Ascending aorta (tissue), 2 donors: Measurements from ENCODE around the gene FRMD1. TPM values are rescaled to one million over a fixed set of nuclear protein-coding genes. Genes with fewer than 3 reads are reported as not detected.

Source experiments
- DNase-seq, 2 donors: peaks; one replicate each; pipeline ENCODE4 v3.0.0-alpha.2; 2019; ENCODE audit warnings: low spot score in 2 of 2
- H3K27ac ChIP-seq, 2 donors: fragments of 200-600 bp; sonication (generic); one replicate each; pipeline ENCODE4 v1.5.1; 2016 to 2017; ENCODE audit warnings: mild to moderate bottlenecking in 1 of 2
- H3K27me3 ChIP-seq: fragments of 200-600 bp; sonication (generic); one replicate; pipeline ENCODE4 v1.5.1; 2017
- H3K36me3 ChIP-seq, 2 donors: fragments of 200-600 bp; sonication (generic); one replicate each; pipeline ENCODE4 v1.5.1; 2016
- H3K4me1 ChIP-seq, 2 donors: fragments of 200-600 bp; sonication (generic); one replicate each; pipeline ENCODE4 v1.5.1; 2016 to 2017; ENCODE audit warnings: mild to moderate bottlenecking in 1 of 2
- H3K4me3 ChIP-seq, 2 donors: fragments of 200-600 bp; sonication (generic); one replicate each; pipeline ENCODE4 v1.5.1; 2016 to 2017; ENCODE audit warnings: mild to moderate bottlenecking in 1 of 2
- H3K9me3 ChIP-seq, 2 donors: fragments of 200-600 bp; sonication (generic); one replicate each; pipeline ENCODE4 v1.5.1; 2016
- intact Hi-C: fragments of 100-400 bp; cut with DNase I; formaldehyde crosslinking; loops from one replicate; pipeline ENCODE4 v1.15.1; 2023
- total RNA-seq: library from RNA; depleted of rRNA; stranded (reverse); fragments of >200 nt; gene quantifications from one replicate; pipeline ENCODE4 v1.1.0, GENCODE V29; 2016
- TF ChIP-seq, protein P1 (sequence below), 3 experiments: fragments of 200-600 bp in 2 of 3; fragments of 450-650 bp in 1 of 3; sonication (generic) in 2 of 3; IDR thresholded peaks; one replicate each; pipeline ENCODE4 v1.5.1; 2016 to 2019; ENCODE audit warnings: antibody characterized with exemption in 3 of 3, mild to moderate bottlenecking in 1 of 3, moderate library complexity in 1 of 3

FRMD1 gene
- total RNA-seq, 1 donor from 2014 or later: not detected

DNA sequence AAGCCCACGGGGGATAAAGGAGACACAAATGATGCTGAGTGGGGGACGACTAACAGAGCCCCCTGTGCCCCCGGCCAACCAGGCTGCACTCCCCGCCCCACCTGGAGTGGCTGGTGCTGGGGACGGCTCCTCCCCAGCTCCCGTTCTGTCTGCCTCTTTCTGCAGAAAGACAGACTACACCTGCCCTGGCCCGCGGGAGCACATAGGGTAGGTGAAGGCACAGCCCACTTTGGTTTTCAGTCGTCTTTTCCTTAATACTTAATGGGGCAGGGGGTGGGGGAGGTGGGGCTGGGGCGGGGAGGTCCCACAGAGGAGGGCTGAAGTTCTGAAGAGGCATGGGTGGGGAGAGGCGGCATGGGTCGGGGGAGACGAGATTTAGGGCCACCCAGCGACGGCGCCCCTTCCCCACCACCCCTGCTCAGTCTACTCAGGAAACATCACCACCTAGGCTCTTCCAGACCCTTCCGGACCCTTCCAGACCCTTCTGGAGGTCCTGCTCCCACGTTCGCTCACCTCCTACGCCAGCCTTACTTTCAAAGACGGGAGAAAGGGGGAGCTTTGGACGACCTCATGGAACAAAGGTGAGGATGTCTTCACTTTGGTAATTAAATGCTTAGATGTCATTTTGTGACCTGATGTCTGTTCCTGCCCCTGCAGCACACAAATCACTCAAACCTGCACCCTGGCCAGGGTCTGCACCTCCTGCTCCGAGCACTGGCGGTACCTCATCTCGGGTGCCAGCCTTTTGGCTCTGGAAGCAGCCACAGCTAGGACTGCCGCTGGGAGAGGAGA lies 21.2 kb upstream of the FRMD1 start:
- no peak overlapping the region for H3K27ac ChIP-seq
- TF ChIP-seq, protein P1, sequence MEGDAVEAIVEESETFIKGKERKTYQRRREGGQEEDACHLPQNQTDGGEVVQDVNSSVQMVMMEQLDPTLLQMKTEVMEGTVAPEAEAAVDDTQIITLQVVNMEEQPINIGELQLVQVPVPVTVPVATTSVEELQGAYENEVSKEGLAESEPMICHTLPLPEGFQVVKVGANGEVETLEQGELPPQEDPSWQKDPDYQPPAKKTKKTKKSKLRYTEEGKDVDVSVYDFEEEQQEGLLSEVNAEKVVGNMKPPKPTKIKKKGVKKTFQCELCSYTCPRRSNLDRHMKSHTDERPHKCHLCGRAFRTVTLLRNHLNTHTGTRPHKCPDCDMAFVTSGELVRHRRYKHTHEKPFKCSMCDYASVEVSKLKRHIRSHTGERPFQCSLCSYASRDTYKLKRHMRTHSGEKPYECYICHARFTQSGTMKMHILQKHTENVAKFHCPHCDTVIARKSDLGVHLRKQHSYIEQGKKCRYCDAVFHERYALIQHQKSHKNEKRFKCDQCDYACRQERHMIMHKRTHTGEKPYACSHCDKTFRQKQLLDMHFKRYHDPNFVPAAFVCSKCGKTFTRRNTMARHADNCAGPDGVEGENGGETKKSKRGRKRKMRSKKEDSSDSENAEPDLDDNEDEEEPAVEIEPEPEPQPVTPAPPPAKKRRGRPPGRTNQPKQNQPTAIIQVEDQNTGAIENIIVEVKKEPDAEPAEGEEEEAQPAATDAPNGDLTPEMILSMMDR (IDR thresholded peaks at IDR 0.05): no peak
- no peak for DNase-seq
- H3K27me3 ChIP-seq: peaks cover 13% of the 10 kb centered on the region
- H3K36me3 ChIP-seq: no peaks in the 10 kb centered on the region
- no peaks in the 10 kb centered on the region for H3K9me3 ChIP-seq
- H3K4me1 ChIP-seq: no peaks in the 10 kb centered on the region
- H3K4me3 ChIP-seq: no peak overlapping the region
- intact Hi-C loops: no loop called here

DNA sequence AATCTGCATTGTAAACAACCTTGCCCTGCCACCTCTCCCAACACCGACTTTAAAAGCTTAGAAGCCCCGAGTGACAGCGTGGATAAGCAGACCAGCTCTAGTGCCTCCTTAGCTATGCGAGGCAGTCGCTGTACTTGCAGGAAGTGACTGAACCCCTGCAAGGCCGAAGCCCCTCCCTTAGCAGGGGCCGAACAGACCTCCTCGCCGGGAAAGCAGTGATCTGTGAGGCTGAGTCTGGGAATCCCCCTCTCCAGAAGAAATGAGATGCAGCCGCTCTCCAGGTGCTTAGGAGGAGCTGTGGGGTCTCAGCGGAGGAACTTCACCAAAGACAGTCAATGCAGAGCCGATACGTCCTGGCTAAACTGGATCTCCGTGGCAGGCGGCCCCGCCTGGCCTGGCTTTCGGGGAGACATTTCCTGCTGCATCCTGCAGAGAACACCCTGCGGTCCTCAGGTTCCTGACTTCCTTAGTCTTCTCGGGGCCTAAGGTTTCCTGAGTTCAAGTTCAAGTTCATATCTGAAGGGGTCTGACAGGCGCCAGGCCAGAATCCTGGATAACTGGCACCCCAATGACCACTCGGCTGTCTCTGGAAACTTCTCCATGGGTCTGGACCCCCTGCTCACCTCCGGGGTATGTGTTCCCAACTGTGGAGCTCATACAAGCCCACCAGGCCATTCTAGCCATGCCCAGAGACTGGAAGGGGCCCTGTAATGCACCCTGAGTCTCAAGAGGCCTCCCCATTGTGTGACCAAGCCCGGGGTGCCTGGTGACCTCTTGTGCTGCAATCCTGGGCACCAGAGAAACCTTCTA lies 20.4 kb upstream of the FRMD1 start:
- DNase-seq: no peak
- H3K4me3 ChIP-seq: no peak overlapping the region
- intact Hi-C loops: no loop called here
- peaks cover 13% of the 10 kb centered on the region for H3K27me3 ChIP-seq
- no peaks in the 10 kb centered on the region for H3K4me1 ChIP-seq
- no peaks in the 10 kb centered on the region for H3K9me3 ChIP-seq
- no peaks in the 10 kb centered on the region for H3K36me3 ChIP-seq
- TF ChIP-seq, protein P1 (IDR thresholded peaks at IDR 0.05): no peak
- no peak overlapping the region for H3K27ac ChIP-seq

DNA sequence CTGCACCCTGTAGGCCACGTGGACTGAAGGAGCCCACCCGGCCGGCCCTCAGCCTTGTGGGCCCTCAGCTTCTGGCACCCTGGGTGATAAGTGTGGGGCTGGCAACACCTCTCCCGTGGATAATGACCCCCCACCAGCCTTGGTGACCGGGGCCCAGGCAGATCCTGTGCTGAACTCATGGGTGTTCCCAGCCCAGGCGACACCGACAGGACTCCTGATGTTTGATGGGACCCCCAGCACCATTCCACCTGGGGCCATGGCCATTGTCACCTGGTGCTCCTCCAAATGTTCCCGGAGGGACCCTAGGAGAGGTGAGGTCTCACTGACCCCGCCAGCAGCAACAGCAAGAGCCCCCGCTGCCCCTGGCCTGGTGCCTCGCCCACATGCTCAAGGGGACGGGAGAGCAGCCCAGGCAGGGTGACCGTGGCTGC lies 19.4 kb upstream of the FRMD1 start:
- H3K9me3 ChIP-seq: no peaks in the 10 kb centered on the region
- H3K4me3 ChIP-seq: no peak overlapping the region
- intact Hi-C loops: no loop called here
- no peaks in the 10 kb centered on the region for H3K4me1 ChIP-seq
- TF ChIP-seq, protein P1 (IDR thresholded peaks at IDR 0.05): no peak
- H3K27ac ChIP-seq: no peak overlapping the region
- DNase-seq: no peak
- H3K27me3 ChIP-seq: peaks cover 13% of the 10 kb centered on the region
- no peaks in the 10 kb centered on the region for H3K36me3 ChIP-seq

DNA sequence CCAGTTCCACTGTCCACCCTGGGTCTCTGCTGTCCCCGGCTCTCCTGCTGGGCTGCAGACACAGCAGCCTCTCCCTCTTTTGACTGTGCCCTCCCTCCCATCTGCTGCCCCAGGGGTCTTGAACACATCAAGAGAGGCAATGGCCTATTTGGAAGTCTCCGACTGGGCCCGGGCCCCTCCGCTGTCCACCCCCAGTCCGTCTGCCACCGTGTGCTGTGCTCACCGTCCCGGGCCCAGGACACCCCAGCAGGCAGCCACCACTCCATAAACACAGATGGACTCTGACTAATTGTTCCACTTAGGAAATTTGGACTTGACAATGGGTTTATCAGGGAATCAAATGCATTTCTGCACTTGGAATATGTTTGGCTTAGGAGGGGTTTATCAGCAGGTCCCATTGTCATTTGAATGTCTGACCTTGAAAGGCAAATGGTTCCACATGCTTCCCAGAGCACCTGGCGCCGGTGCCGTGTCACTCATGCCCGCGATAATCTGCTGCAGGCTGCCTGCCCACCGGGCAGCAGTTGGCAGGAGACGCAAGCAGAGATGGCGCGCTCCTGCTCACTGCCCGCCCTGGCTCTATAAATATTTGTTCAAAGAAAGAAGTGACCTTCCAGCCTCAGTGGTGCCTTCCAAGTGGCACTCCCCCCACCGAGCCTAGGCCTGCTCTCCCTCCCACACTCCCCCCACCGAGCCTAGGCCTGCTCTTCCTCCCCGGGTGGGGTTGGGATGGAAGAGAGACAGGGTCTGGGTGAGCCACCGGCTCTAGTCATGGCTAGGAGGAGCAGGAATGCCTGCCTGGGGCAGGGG lies 18.8 kb upstream of the FRMD1 start:
- TF ChIP-seq, protein P1 (IDR thresholded peaks at IDR 0.05): no peak
- H3K4me1 ChIP-seq: no peaks in the 10 kb centered on the region
- H3K9me3 ChIP-seq: no peaks in the 10 kb centered on the region
- peaks cover 13% of the 10 kb centered on the region for H3K27me3 ChIP-seq
- no peak overlapping the region for H3K4me3 ChIP-seq
- H3K36me3 ChIP-seq: no peaks in the 10 kb centered on the region
- no peak for DNase-seq
- no peak overlapping the region for H3K27ac ChIP-seq
- intact Hi-C loops: no loop called here

DNA sequence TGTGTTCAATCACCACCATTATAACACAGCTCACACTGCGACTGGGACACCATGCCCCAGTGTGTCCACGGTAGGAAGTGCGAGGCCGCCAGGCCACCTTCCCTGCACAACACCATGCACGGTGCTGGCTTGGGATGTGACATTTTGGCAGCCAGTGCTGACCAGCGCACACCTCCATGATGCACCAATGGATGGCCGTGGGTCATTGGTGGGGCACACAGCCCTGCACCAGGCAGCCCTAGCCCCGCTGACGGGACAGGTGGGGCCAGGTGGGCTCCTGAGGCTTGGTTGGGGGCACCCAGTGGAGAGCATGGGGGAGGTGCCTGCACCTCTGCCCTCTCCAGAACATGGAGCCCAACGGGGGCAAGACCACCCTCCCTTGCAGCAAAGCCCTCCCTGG lies 18.2 kb upstream of the FRMD1 start:
- intact Hi-C loops: no loop called here
- Histone ChIP-seq H3K4me1 (no peaks in the 10 kb centered on the region), H3K36me3 (no peaks in the 10 kb centered on the region), H3K27ac (no peak overlapping the region), H3K9me3 (no peaks in the 10 kb centered on the region), H3K27me3 (peaks cover 13% of the 10 kb centered on the region), H3K4me3 (no peak overlapping the region)
- no peak for DNase-seq
- TF ChIP-seq, protein P1 (IDR thresholded peaks at IDR 0.05): no peak
